ENCODE data around the gene SNAP25. TPM values are rescaled to one million over a fixed set of nuclear protein-coding genes. Genes with fewer than 3 reads are reported as not detected.
A peak's percentile ranks its signal among the peaks of the same experiment; 100 is the strongest.

Gene SNAP25
- total RNA-seq, 1 donor = 8.6 TPM

- no peak for DNase-seq (ENCODE audit: low read depth)
- H3K4me3 ChIP-seq (ENCODE audit: low read depth, low read length) = no peak overlapping the region
- TF ChIP-seq, protein P1, sequence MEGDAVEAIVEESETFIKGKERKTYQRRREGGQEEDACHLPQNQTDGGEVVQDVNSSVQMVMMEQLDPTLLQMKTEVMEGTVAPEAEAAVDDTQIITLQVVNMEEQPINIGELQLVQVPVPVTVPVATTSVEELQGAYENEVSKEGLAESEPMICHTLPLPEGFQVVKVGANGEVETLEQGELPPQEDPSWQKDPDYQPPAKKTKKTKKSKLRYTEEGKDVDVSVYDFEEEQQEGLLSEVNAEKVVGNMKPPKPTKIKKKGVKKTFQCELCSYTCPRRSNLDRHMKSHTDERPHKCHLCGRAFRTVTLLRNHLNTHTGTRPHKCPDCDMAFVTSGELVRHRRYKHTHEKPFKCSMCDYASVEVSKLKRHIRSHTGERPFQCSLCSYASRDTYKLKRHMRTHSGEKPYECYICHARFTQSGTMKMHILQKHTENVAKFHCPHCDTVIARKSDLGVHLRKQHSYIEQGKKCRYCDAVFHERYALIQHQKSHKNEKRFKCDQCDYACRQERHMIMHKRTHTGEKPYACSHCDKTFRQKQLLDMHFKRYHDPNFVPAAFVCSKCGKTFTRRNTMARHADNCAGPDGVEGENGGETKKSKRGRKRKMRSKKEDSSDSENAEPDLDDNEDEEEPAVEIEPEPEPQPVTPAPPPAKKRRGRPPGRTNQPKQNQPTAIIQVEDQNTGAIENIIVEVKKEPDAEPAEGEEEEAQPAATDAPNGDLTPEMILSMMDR (IDR thresholded peaks at IDR 0.05; ENCODE audit: insufficient read depth, low read depth, low read length) = no peak
These were observed 90.0 kb downstream of the SNAP25 start for GRCh38 chr20:10308652-10309051.

- DNase-seq (ENCODE audit: low read depth) = peak; percentile 91
- no peak overlapping the region for H3K4me3 ChIP-seq (ENCODE audit: low read depth, low read length)
- TF ChIP-seq, protein P1 (IDR thresholded peaks at IDR 0.05; ENCODE audit: insufficient read depth, low read depth, low read length) = no peak
These were observed 90.7 kb downstream of the SNAP25 start for GRCh38 chr20:10309326-10309725.

GRCh38 chr20:10312111-10312510 is 93.5 kb downstream of the SNAP25 start:
- TF ChIP-seq, protein P1 (IDR thresholded peaks at IDR 0.05; ENCODE audit: insufficient read depth, low read depth, low read length) = no peak
- DNase-seq (ENCODE audit: low read depth) = no peak
- H3K4me3 ChIP-seq (ENCODE audit: low read depth, low read length) = no peak overlapping the region

DNA sequence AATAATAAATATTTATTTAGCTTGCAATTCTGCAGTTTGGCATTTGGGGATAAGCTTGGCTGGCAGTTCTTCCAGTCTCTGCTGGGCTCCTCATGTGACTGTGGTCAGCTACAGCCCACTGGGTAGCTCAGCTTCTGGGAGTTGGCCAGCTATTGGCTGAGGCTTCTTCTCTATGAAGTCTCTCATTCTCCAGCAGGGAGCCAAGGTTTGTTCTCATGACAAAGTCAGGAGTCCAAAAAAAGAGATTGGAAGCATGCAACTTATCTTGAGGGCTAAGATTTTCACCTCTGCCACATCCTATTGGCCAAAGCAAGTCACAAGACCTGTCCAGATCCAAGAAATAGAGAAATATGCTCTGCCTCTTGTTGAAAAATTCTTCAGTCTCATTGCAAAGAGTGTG is 94.6 kb downstream of the SNAP25 start:
- TF ChIP-seq, protein P1 (IDR thresholded peaks at IDR 0.05; ENCODE audit: insufficient read depth, low read depth, low read length) = no peak
- no peak for DNase-seq (ENCODE audit: low read depth)
- H3K4me3 ChIP-seq (ENCODE audit: low read depth, low read length) = no peak overlapping the region

DNA sequence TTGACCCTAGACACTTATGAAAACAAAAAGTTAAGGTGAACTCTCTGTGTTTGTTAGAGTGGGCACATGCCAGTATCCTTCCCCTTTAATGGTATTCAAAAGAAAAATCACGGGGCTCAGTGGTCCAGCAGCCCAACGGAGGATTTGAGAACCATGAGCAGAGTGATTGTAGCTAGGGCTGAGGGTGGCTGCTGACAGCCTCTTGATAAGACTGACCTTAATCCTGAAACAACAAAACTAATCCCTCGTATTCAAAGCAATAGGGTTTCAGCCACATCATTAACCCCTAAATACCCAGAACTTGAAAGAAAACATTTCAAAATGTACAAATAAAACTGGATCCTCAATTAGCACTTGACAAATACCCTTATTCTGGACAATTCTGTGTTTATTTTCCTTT is 95.1 kb downstream of the SNAP25 start:
- no peak overlapping the region for H3K4me3 ChIP-seq (ENCODE audit: low read depth, low read length)
- no peak for DNase-seq (ENCODE audit: low read depth)
- TF ChIP-seq, protein P1 (IDR thresholded peaks at IDR 0.05; ENCODE audit: insufficient read depth, low read depth, low read length) = no peak

DNA sequence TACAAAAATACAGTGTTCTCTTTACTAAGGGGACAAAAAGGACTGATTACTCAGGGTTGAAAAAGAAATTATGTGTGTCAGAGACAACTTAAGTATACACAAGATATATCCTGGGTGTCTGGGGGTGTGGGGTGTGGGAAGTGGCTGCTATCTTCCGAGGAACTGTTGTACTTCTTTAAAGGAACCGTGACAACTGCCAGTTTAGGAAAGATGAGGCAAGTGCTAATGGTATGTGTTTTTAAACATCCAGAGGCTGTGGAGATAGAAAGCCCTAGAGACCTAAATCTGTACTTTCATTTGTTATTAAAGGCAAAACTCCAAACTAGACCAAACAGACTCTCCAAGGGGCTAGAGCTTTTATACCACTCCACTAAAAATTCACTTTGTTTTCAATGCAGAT is 95.6 kb downstream of the SNAP25 start:
- no peak overlapping the region for H3K4me3 ChIP-seq (ENCODE audit: low read depth, low read length)
- DNase-seq (ENCODE audit: low read depth) = peak; percentile 44
- TF ChIP-seq, protein P1 (IDR thresholded peaks at IDR 0.05; ENCODE audit: insufficient read depth, low read depth, low read length) = no peak

- TF ChIP-seq, protein P1 (IDR thresholded peaks at IDR 0.05; ENCODE audit: insufficient read depth, low read depth, low read length) = no peak
- H3K4me3 ChIP-seq (ENCODE audit: low read depth, low read length) = no peak overlapping the region
- DNase-seq (ENCODE audit: low read depth) = no peak
These were observed 96.5 kb downstream of the SNAP25 start for GRCh38 chr20:10315138-10315537.
